GM21619 (cell line): Measurements from ENCODE around the gene EHMT1.

Experiments
- ATAC-seq: cut with Tn5 transposase; IDR thresholded peaks from one replicate; pipeline ENCODE4 v1.9.1; 2021; ENCODE audit not compliant: unreplicated experiment

EHMT1 gene

DNA sequence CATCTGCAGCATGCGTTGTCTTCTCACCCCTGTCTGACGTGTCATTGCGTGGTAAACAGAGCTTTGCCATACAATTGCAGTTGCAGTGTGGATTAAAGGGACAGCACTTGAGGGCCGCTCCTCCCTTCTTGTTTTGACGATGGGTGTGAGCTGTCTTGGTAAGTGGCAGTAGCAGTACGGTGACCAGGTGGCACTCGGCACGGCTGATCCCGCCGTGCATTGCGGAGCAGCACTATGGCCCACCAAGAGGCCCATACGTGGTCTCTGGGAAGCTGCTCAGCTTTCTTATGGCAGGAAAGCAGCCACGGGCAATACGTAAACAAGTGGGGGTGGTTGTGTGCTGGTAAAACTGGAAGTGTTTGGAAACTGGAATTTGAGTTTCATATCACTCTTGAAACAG lies 25.1 kb downstream of the EHMT1 start:
- no peak for ATAC-seq

DNA sequence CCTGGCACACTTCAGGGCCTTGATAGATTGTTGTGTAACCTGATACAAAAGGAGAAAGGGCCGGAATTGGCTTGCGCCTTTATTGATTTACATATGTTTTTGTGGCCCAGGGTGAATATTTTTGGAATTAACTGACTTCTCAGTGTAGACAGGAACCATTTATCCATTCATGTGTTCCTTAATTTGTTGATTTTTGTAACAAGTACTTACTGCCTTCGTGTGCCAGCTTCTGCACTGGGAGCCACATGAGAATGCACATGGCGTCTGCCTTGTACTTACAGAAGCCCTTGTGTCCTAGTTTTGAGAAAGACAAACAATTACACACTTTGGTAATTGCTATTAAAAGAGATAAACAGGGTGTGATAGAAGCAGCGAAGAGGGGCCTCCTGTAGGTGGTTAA lies 26.4 kb downstream of the EHMT1 start:
- no peak for ATAC-seq

DNA sequence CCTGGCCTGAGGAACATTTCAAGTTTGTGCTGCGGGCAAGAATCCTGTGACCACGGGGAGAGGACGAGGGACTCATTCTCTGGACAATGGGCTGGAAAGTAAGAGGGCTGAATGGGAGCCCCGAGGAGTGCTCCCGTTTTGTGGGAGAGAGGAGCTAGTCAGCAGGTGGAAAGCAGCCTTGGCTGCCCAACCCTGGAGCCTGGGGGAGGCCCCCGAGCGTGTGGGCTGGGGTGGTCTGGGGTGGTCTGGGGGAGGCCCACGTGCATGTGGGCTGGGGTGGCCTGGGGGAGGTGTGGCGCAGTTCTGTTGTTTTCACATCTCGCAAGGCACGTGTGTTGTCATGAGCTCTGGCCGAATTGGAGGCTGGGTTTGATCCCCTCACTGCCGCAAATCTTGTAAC lies 27.5 kb downstream of the EHMT1 start:
- no peak for ATAC-seq

DNA sequence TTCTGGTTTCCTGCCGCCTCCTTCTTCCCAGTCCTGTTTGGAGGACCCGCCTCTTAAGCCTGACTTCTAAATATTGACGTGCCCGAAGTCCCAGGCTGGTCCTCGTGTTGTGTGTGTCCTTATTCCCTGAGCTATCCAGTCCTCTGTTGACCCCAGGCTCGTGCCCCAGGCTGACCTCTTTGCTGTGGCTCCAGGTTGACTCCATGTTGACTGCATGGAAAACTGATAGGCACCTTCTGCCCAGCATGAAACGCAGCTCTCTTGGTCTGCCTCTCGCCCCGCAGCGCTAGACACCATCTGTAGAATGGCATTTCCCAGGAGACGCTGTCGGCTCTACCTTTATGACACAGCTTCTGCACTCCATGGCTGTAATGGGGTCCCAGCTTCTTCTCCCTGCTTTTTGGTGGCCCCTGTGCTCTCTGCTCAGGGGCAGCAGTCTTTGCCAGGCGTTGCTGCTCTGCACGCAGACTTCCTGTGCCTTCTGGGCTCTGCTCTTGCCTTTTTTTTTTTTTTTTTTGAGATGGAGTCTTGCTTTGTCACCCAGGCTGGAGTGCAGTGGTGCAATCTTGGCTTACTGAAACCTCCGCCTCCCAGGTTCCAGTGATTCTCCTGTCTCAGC lies 28.4 kb downstream of the EHMT1 start:
- no peak for ATAC-seq

DNA sequence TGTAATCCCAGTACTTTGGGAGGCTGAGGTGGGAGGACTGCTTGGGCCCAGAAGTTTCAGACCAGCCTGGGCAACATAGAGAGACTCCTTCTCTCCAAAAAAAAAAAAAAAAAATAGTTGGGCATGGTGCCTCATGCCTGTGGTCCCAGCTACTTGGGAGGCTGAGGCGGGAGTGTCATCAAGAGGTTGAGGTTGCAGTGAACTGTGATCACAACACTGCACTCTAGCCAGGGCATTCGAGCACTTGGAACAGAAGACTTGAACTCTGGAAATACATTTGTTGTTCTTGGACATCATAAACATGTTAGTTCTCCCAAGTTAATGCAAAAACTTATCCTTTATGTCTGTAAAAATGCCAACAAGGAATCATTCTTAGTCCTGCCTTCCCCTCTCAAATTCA lies 29.6 kb downstream of the EHMT1 start:
- ATAC-seq, result no peak

DNA sequence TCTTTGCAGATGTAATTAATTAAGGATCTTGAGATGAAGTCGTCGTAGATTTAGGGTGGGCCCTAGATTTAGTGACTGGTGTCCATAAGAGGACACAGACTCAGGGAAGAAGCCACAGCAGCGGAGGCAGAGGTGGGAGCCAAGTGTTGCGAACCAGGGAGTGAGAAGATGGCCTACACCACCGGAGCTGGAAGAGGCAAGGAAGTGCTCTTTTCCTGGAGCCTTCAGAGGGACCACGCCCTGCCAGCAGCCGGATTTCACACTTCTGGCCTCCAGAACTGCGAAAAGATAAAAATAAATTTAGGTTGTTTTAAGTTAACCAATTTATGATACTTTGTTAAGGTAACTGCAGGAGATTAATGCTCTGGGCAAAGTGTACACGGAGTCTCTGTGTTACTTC lies 30.7 kb downstream of the EHMT1 start:
- no peak for ATAC-seq

DNA sequence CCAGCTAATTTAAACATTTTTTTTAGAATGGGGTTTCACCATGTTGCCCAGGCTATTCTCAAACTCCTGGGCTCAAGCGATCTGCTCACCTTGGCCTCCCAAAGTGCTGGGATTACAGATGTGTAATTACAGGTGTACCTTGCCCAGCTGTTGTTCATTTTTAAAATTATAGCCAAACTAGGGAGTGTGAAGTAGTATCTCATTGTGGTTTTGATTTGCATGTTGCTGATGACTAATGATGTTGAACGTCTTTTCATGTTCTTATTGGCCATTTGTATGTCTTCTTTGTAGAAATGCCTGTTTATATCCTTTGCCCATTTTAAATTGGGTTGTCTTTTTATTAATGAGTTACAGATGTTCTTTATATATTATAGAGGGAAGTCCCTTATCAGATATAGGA lies 31.5 kb downstream of the EHMT1 start:
- no peak for ATAC-seq

DNA sequence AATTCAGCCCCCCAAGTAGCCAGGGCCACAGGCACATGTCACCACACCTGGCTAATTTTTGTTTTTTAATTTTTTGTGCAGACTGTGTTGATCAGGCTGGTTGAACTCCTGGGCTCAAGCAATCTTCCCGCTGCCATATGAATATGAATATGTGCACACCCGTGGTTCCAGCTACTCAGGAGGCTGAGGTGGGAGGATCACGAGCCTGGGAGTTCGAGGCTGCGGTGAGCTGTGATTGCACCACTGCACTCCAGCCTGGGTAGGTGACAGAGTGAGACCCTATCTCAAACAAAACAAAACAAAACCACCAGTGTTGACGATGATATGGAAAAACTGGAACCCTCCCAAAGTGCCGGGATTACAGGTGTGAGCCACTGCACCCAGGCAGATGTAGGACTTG lies 32.0 kb downstream of the EHMT1 start:
- no peak for ATAC-seq

DNA sequence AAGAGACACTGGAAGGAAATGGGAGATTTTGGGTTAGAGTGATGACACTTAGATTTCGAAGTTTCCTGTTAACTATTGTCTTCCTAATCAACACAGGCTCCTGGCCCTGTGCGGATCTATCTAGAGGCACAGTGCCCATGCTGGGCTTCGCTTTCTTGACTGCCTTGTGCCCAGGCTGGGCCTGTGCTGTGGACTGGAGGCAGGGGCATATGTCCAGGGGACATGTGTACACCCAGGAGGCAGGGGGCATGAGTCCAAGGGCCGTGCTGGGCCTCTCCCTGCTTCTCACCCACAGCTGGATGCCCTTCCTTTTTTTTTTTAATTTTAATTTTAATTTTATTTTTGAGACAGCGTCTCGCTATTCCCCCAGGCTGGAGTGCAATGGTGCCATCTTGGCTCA lies 37.6 kb downstream of the EHMT1 start:
- ATAC-seq, result no peak

DNA sequence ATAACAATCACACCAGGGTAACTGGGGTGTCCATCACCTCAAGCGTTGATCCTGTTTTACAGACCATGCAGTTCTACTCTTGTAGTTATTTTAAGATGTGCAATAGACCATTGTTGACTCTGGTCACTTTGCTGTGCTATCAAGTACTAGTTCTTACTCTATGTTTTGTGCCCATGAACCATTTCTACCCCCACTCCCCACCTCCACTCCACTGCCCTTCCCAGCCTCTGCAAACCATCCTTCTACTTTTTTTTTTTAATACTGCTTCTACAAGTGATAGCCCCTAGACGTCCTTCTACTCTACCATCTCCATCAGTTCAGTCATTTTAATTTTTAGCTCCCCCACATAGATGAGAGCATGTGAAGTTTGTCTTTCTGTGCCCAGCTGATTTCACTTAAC lies 38.8 kb downstream of the EHMT1 start:
- no peak for ATAC-seq

DNA sequence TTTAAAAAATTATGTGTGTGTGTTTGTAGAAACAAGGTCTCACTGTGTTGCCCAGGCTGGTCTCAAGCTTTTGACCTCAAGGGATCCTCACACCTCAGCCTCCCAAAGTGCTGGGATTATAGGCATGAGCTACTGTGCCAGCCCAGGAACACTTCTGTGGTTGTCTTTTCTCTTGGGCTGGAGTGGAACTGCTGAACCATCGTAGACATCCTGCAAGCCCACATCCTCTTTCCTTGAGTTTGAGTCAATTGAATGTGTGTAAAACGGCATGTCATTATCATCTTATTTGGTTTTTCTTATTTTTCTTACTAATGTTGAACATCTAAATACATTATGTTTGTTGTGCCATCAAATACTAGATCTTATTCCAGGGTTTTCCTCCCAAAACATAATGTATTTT lies 40.0 kb downstream of the EHMT1 start:
- no peak for ATAC-seq

DNA sequence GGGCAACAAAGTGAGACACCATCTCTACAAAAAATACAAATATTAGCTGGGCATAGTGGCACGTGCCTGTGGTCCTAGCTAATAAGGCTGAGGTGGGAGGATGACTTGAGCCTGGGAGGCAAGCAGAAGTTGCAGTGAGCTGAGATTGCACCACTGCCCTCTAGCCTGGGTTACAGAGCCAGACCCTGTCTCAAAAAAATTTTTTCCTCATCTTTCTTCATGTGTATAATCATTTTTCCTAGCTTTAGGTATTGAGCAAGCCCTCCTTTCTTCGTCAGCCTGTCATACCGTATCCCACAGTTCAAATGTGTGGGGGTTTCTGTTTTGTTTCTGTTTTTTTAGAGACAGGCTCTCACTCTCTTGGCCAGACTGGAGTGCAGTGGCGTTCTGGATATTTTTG lies 41.3 kb downstream of the EHMT1 start:
- no peak for ATAC-seq

DNA sequence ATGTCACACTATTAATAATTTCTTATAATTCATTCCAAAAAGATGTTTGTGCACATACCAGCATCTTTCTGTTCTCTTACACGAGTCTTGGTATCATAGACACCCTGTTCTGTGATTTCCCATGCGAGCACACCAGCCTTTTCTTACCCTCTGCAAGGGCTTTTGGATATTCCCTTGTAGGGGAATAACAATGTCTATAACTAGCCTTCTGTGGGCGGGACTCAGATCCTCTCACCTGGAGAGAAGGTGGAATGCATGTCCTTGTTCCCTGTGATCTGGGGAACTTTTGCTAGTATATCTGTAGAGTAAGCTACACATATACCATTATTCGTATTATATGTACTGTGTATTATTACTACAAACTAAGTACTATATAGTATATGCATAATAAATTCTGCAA lies 44.8 kb downstream of the EHMT1 start:
- no peak for ATAC-seq

DNA sequence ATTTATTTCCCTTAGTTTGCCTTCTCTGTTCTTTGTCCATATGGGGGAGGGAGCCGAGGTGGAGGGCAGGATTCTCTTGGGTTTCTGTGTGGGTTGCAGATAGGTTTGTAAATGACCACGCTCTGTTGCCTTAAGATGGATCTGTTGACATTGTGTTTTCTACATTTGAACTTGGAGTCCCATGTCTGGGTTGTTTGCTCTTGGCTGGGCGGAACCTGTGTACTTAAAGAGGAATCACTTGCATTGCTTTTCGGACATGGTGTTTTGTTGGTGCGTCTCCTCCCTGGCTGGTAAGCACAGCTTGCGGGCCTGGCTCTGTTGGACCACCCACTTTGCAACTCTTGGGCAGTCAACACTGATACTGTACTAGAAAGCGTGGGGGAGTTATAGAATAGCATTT lies 45.9 kb downstream of the EHMT1 start:
- no peak for ATAC-seq

DNA sequence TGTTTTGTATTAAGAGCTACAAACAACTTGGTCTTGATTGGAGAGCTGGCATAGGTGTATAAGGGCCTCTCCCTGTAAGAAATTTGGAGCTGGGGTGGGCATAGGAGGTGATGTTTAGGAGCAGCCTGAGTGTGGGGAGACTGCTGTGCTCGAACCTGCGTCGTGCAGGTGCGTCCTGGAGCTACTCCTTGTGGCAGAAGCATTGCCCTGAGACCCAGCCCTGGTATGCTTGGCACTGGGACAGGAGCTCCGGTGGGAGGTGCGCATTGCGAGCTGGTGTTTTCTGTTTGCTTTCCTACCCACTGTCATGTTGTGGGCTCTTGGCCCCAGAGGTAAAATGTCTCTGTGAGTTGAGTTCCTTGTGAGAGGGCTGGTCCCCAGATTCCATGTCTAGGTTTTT lies 46.4 kb downstream of the EHMT1 start:
- no peak for ATAC-seq

DNA sequence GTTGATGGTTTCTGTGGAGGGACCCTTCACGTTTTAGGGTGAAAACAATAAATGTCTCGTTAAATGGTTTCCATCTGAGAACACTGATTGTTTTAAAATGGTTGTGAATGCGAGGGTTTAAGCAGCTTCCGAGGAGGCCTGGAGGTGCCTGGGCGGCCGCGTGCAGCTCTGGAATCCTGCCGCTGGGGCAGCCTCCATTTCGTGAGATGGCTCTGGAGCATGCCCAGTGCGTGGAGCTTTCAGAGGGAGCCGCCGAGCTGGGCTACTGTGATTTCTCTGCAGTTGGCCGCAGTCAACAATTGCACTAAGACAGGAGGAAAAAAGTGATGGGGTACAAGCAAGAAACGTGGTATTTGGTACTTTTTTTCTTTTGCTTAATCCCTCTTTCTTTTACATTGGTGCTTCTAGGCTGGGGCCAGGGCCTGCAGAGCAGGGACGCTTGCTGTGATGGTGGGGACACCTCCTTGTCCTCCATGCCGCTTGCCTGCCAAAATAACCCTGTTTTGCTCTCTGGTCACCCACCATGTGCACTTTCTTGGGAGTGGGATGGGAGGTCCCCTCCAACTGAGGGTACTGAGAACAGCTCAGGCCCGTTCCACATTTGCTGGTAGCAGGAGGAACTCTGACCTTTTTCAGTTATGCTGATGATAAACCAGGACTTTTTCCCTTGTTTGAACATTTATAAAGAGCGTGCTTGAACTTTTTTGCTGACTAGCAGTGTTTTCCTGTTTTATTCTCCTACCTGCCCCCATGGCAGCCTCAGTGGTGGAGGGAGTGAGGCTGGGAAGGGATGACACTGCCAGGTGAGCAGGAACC lies 47.1 kb downstream of the EHMT1 start:
- ATAC-seq, result no peak

DNA sequence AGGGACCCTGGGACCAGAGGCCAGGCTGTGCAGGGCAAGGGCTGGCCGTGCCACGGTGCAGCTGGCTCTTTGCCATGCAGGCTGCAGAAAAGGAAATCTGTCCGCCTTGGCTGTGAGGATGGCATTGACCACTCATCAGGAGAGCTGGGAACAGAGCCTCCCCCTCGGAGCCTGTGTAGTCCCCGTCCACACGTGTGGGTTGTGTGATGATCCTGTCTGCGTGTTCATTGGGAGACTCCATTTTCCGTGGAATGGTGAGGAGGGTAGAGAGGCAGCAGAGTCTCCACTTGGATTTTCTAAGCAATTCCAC lies 47.7 kb downstream of the EHMT1 start:
- no peak for ATAC-seq

DNA sequence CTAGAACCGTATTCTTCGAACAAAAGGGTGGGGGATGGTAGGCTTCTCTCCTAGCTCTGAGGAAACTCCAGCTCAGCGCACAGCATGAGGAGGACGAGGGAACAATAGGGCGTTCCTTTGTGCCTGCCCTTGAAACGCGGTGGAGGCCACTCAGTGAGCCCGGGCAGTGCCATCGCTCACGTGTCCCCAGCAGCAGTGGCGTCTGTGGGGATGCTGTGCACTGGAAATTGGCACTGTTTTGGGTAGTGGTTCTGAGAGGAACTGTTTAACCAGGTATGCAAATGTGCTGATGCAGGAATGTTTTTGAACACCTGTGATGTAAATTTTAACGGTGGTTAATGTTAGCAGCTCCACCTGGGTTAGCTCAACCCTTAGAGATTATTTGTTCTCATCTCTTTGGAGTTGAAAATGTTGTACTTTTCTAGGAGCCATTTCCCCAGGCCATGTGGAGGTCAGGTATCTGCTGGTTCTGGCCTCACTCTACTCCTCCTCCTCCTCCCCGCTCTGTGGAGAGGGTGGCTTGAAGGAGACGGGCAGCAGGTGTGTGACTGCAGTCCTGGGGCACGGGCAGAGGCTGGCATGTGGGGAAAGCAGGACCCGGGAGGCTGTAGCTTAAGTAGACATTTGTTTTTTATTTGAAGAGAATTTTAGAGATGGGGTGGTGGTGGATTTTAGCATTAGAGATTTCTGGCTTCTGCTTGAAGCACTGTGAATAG lies 48.3 kb downstream of the EHMT1 start:
- no peak for ATAC-seq

DNA sequence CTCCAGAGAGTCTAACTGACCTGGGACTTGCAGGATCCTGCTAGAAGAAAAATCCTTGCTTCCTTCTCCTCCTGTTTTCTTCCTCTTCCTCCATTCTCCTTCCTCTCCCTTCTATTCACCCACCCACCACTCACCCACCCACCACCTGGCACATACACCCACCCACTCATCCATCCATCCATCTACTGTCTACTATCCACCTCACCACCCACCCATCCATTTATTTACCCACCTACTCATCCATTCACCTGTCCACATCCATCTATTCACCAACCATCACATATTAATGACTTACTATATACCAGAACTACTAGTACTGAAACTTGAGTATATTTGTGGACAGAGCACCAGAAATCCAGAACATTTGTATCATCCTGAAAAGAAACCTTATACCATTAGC lies 49.4 kb downstream of the EHMT1 start:
- no peak for ATAC-seq

DNA sequence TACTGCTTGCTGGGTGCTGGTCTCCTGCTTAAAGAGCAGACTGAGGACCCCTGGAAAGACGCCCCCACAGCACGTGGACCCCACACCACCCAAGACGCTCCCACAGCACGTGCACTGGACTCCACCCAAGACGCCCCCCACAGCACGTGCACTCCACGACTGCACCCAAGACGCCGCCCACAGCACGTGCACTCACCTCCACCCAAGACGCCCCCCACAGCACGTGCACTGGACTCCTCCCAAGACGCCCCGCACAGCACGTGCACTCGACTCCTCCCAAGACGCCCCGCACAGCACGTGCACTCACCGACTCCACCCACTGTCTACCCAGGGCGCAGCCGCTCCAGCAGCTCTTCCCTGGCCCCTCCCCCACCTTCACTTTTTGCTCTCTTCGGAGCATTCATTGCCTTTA lies 50.5 kb downstream of the EHMT1 start:
- no peak for ATAC-seq

DNA sequence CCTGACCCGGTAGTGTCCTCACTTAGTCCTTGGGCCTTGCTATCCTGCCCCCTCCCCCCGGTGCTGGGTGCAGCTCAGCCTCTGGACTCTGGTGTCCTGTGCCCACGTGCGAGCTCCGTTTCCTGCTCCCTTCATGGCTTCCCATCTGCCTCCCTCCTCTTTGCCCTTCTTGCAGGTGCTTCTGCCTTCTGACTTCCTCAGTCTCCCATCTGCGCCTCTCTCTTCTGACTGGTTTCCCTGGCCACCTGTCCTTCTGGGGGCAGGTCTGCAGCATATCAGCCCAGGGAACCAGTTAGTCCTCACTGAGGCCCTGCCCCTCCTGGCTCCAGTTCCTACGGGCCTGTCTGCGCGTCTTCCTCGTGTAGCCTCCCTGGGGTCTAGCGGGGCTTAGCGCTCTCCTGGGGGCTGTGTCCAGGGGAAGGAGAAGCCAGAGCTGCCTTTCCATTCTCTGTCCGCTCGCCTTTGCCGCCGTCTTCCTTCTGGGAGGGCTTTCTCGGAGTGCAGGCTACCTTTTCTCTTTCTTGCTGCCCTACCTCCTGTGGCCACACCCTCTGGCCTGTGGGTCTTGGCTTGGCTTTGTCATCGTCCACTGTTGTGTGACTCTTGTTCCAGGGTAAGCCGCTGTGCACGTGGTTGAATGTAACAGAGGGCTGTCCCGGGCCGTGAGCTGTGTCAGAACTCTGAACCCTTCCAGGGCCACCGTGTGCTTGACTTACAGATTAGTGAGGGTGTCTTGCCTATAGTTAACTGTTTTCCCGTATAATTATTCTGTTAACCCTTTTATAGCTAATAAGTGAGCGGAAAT lies 51.8 kb downstream of the EHMT1 start:
- ATAC-seq, result no peak

DNA sequence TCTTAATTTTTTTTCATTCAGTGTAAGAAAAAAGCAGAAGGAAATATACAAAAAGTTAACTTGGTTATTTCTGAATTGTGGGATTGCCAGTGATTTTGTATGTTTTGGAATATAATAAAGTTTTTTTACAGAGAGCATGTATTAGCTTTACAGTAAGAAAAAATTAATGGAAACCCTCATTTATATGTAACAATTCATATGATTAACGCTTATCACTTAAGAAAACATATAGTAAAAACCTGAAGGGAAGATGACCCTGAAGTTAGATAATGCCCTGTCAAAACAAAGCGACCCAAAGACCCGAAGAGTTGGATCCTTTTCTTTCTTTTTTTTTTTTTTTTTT lies 52.4 kb downstream of the EHMT1 start:
- no peak for ATAC-seq
